Measurements from ENCODE around the gene MYO5B.

The MYO5B gene

GRCh38 chr18:50209311-50209710 lies 14.4 kb upstream of the MYO5B start:
- no peak for TF ChIP-seq CTCF (IDR thresholded peaks at IDR 0.05; ENCODE audit: insufficient read depth, low read depth, low read length, missing control alignments)
- no peak overlapping the region for H3K4me3 ChIP-seq (ENCODE audit: low read depth, low read length)
- DNase-seq (ENCODE audit: low read depth) = no peak

GRCh38 chr18:50207722-50208121 lies 12.8 kb upstream of the MYO5B start:
- DNase-seq (ENCODE audit: low read depth) = no peak
- H3K4me3 ChIP-seq (ENCODE audit: low read depth, low read length) = no peak overlapping the region
- no peak for TF ChIP-seq CTCF (IDR thresholded peaks at IDR 0.05; ENCODE audit: insufficient read depth, low read depth, low read length, missing control alignments)

GRCh38 chr18:50203801-50204604 lies 9.1 kb upstream of the MYO5B start:
- TF ChIP-seq CTCF (IDR thresholded peaks at IDR 0.05; ENCODE audit: insufficient read depth, low read depth, low read length, missing control alignments) = peak; percentile 47
- DNase-seq (ENCODE audit: low read depth) = peak; percentile 43
- H3K4me3 ChIP-seq (ENCODE audit: low read depth, low read length) = no peak overlapping the region

- no peak for DNase-seq (ENCODE audit: low read depth)
- TF ChIP-seq CTCF (IDR thresholded peaks at IDR 0.05; ENCODE audit: insufficient read depth, low read depth, low read length, missing control alignments) = no peak
Observed at GRCh38 chr18:50201476-50202018, 6.6 kb upstream of the MYO5B start.

GRCh38 chr18:50199921-50200320 lies 5.0 kb upstream of the MYO5B start:
- TF ChIP-seq CTCF (IDR thresholded peaks at IDR 0.05; ENCODE audit: insufficient read depth, low read depth, low read length, missing control alignments) = no peak
- DNase-seq (ENCODE audit: low read depth) = no peak
- no peak overlapping the region for H3K4me3 ChIP-seq (ENCODE audit: low read depth, low read length)

More at GRCh38 chr18:50201476-50202018, 6.6 kb upstream of the MYO5B start:
- H3K4me3 ChIP-seq (ENCODE audit: low read depth, low read length) = no peak overlapping the region

GRCh38 chr18:50199346-50199855 lies 4.5 kb upstream of the MYO5B start:
- DNase-seq (ENCODE audit: low read depth) = no peak
- no peak for TF ChIP-seq CTCF (IDR thresholded peaks at IDR 0.05; ENCODE audit: insufficient read depth, low read depth, low read length, missing control alignments)
- no peak overlapping the region for H3K4me3 ChIP-seq (ENCODE audit: low read depth, low read length)
